ENCODE results near the gene SCGB3A2. TPM values are rescaled to one million over a fixed set of nuclear protein-coding genes. Genes with fewer than 3 reads are reported as not detected.

Gene SCGB3A2
- total and polyA plus RNA-seq, 2 donors (not counting 1 experiment from before 2014, with no cell fraction given), result not detected

DNA sequence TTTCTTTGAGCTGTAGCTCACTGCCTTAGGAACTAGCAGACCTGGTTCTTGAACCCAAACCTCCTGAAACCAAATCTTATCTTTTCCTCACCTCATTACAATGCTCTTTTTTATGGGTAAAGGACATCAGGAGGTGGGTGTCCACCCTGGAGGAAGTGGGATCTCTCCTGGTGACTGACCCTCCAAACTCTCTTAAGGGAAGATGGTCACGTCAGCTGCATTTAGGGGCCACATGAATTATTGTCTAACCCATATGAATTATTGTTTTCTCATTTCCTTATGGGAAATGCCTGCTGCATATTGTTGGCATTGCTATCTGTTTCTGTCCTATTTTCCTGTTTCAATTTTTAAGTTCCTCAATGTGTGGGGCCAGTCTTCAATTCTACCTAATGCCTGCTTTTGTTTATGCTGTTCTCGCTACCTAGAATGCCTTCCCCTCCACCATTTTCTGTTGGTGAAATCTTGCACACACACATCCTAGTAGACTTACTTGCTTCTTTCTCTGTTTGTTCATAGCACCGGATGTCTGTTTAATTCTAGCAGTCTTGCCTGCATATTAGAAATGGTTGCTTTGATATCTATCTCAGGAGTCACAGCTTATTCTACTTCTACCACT is 25.0 kb upstream of the SCGB3A2 start:
- Histone ChIP-seq H3K4me2 (replicated peaks; ENCODE audit: low read depth, low read length, poor library complexity, severe bottlenecking) (no peak overlapping the region), H3K9me3 (ENCODE audit: control extremely low read depth in 1 of 3, control insufficient read depth in 2 of 3, insufficient read depth in 1 of 3, low read length in 2 of 3) (no peaks in the 10 kb centered on the region), H3K36me3 (replicated peaks in 1 of 2; ENCODE audit: control extremely low read depth in 1 of 2, control insufficient read depth in 1 of 2, extremely low read depth in 1 of 2, insufficient read depth in 2 of 2, low read length in 1 of 2) (no peaks in the 10 kb centered on the region), H3K4me3 (ENCODE audit: control extremely low read depth in 1 of 5, extremely low read depth in 1 of 5, insufficient read depth in 1 of 5, low read depth in 2 of 5, low read length in 4 of 5) (no peak overlapping the region), H3K27me3 (replicated peaks in 1 of 4; ENCODE audit: control extremely low read depth in 1 of 4, control insufficient read depth in 3 of 4, insufficient read depth in 4 of 4, low read length in 3 of 4) (no peaks in the 10 kb centered on the region), H4K20me1 (ENCODE audit: control insufficient read depth, insufficient read depth, low read length, poor library complexity, severe bottlenecking) (no peaks in the 10 kb centered on the region), H3K79me2 (ENCODE audit: control insufficient read depth, insufficient read depth, low read length) (no peaks in the 10 kb centered on the region), H3K9ac (ENCODE audit: low read length) (no peak overlapping the region), H3K27ac (ENCODE audit: low read length in 2 of 2) (no peak overlapping the region), H3K4me1 (ENCODE audit: control insufficient read depth in 2 of 2, insufficient read depth in 2 of 2, low read length in 2 of 2) (no peaks in the 10 kb centered on the region), H2AFZ (ENCODE audit: insufficient read depth, low read depth, low read length, poor library complexity, severe bottlenecking) (no peak overlapping the region)
- TF ChIP-seq, protein P1, sequence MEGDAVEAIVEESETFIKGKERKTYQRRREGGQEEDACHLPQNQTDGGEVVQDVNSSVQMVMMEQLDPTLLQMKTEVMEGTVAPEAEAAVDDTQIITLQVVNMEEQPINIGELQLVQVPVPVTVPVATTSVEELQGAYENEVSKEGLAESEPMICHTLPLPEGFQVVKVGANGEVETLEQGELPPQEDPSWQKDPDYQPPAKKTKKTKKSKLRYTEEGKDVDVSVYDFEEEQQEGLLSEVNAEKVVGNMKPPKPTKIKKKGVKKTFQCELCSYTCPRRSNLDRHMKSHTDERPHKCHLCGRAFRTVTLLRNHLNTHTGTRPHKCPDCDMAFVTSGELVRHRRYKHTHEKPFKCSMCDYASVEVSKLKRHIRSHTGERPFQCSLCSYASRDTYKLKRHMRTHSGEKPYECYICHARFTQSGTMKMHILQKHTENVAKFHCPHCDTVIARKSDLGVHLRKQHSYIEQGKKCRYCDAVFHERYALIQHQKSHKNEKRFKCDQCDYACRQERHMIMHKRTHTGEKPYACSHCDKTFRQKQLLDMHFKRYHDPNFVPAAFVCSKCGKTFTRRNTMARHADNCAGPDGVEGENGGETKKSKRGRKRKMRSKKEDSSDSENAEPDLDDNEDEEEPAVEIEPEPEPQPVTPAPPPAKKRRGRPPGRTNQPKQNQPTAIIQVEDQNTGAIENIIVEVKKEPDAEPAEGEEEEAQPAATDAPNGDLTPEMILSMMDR (IDR thresholded peaks at IDR 0.05), result no peak
- CTCF ChIA-PET, result no interaction called here
- H3K9me3 Mint-ChIP-seq (ENCODE audit: insufficient read depth), result no peaks in the 10 kb centered on the region
- H3K4me1 Mint-ChIP-seq, result no peaks in the 10 kb centered on the region
- ATAC-seq (ENCODE audit: low read depth) (no peak), DNase-seq (no peak)
- H3K27ac Mint-ChIP-seq, result no peak overlapping the region
- no peak overlapping the region for H3K4me3 Mint-ChIP-seq
- intact Hi-C loops (cut with micrococcal nuclease), result no loop called here
- 88% methylated on average over 1 of the region's 3 CpGs for WGBS (ENCODE audit: insufficient coverage)
- peaks cover 28% of the 10 kb centered on the region for H3K27me3 Mint-ChIP-seq
- POLR2A ChIA-PET, result no interaction called here

DNA sequence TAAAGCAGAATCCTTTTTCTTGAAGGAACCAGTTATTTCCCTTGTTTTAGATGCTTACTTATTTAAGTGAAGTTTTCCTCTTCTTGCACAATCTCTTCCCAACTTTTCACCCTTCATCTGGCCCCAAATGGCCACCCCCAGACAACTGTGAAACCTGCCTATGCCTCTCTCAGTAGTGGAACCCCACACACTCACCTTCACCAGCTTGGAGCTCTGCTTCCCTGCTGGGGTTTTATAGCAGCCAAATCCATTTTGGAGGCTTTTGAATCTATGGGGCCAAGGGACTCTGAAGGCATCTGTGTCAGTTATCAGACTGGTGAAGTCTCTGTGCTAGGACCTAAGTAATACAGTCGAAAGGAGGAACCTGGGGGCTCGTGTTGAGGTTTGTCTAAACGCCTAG is 24.2 kb upstream of the SCGB3A2 start:
- TF ChIP-seq, protein P1 (IDR thresholded peaks at IDR 0.05), result no peak
- no peak for TF ChIP-seq EZH2 (IDR thresholded peaks at IDR 0.05; ENCODE audit: borderline replicate concordance, insufficient read depth, low read depth, low read length, poor library complexity, severe bottlenecking)
- DNase-seq (no peak), ATAC-seq (ENCODE audit: low read depth) (no peak)
- no peaks in the 10 kb centered on the region for H3K36me3 ChIP-seq (replicated peaks in 1 of 2; ENCODE audit: control extremely low read depth in 1 of 2, control insufficient read depth in 1 of 2, extremely low read depth in 1 of 2, insufficient read depth in 2 of 2, low read length in 1 of 2)
- H3K9me3 Mint-ChIP-seq (ENCODE audit: insufficient read depth), result no peaks in the 10 kb centered on the region
- POLR2A ChIA-PET, result no interaction called here
- intact Hi-C loops (cut with micrococcal nuclease), result no loop called here
- H3K4me1 Mint-ChIP-seq, result no peaks in the 10 kb centered on the region
- no peak overlapping the region for H3K4me2 ChIP-seq (replicated peaks; ENCODE audit: low read depth, low read length, poor library complexity, severe bottlenecking)
- 68% methylated on average over 3 of the region's 3 CpGs for WGBS (ENCODE audit: insufficient coverage)
- no peak overlapping the region for H3K9ac ChIP-seq (ENCODE audit: low read length)
- H3K27me3 Mint-ChIP-seq, result peaks cover 27% of the 10 kb centered on the region
- no peak overlapping the region for H2AFZ ChIP-seq (ENCODE audit: insufficient read depth, low read depth, low read length, poor library complexity, severe bottlenecking)
- CTCF ChIA-PET, result interaction anchor here (0.7 to 1.6 kb wide), 4 partner anchors 9 to 1261 kb away, joined by 3 to 7 read pairs (median 3); no protein-coding TSS in a partner anchor
- no peaks in the 10 kb centered on the region for H3K4me1 ChIP-seq (ENCODE audit: control insufficient read depth in 2 of 2, insufficient read depth in 2 of 2, low read length in 2 of 2)
- H3K4me3 ChIP-seq (ENCODE audit: control extremely low read depth in 1 of 5, extremely low read depth in 1 of 5, insufficient read depth in 1 of 5, low read depth in 2 of 5, low read length in 4 of 5), result no peak overlapping the region
- no peaks in the 10 kb centered on the region for H4K20me1 ChIP-seq (ENCODE audit: control insufficient read depth, insufficient read depth, low read length, poor library complexity, severe bottlenecking)
- H3K27ac ChIP-seq (ENCODE audit: low read length in 2 of 2), result no peak overlapping the region
- no peaks in the 10 kb centered on the region for H3K79me2 ChIP-seq (ENCODE audit: control insufficient read depth, insufficient read depth, low read length)
- H3K9me3 ChIP-seq (ENCODE audit: control extremely low read depth in 1 of 3, control insufficient read depth in 2 of 3, insufficient read depth in 1 of 3, low read length in 2 of 3), result no peaks in the 10 kb centered on the region
- H3K27ac Mint-ChIP-seq, result no peak overlapping the region
- H3K4me3 Mint-ChIP-seq, result no peak overlapping the region
- no peaks in the 10 kb centered on the region for H3K27me3 ChIP-seq (replicated peaks in 1 of 4; ENCODE audit: control extremely low read depth in 1 of 4, control insufficient read depth in 3 of 4, insufficient read depth in 4 of 4, low read length in 3 of 4)

All from B cell (primary cell).